C4-2B (cell line): ENCODE results near the gene ARAP1.

ENCODE experiments used
- H3K27ac ChIP-seq: fragments of 450-650 bp; 2 replicates; pipeline ENCODE4 v1.5.1; 2017
- ZFX ChIP-seq: fragments of 450-650 bp; IDR thresholded peaks from 2 replicates; pipeline ENCODE4 v1.6.1; 2017
- TF ChIP-seq, protein P1 (sequence below): fragments of 450-650 bp; conservative IDR thresholded peaks from 2 replicates; pipeline ENCODE4 v1.5.1; 2017; ENCODE audit warnings: mild to moderate bottlenecking

Gene ARAP1

DNA sequence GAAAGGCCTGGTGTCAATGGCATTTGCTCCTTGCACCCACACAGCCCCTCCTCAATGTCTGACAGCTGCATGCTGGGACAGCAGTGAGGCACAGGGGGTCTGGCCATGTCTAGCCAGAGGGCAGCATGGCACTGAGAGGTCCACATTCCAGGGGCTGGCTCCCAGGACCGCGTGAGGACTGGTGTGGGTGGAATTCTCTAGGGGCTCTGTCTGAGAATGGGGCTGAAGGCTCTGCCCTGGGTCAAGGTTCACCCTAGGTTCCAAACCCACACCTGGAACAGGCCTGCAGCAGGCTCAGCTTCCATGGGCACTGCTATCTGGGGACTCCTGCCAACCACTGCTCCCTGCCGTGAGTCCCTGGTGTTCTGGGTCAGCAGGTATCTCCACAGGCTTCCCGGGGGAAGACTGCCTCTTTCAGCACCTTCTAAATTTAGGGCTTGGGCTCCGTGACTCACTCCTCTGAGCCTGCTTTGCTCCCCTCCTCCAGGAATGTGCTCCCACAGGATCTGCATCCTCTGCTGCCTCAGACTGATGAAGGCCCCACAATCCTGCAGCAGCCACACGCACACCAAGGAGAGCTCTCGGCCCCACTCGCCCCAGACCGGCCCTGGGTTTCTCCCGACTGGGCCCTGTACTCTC is 37.4 kb upstream of the ARAP1 start:
- no peak for TF ChIP-seq ZFX
- TF ChIP-seq, protein P1, sequence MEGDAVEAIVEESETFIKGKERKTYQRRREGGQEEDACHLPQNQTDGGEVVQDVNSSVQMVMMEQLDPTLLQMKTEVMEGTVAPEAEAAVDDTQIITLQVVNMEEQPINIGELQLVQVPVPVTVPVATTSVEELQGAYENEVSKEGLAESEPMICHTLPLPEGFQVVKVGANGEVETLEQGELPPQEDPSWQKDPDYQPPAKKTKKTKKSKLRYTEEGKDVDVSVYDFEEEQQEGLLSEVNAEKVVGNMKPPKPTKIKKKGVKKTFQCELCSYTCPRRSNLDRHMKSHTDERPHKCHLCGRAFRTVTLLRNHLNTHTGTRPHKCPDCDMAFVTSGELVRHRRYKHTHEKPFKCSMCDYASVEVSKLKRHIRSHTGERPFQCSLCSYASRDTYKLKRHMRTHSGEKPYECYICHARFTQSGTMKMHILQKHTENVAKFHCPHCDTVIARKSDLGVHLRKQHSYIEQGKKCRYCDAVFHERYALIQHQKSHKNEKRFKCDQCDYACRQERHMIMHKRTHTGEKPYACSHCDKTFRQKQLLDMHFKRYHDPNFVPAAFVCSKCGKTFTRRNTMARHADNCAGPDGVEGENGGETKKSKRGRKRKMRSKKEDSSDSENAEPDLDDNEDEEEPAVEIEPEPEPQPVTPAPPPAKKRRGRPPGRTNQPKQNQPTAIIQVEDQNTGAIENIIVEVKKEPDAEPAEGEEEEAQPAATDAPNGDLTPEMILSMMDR = no peak
- no peak overlapping the region for H3K27ac ChIP-seq

DNA sequence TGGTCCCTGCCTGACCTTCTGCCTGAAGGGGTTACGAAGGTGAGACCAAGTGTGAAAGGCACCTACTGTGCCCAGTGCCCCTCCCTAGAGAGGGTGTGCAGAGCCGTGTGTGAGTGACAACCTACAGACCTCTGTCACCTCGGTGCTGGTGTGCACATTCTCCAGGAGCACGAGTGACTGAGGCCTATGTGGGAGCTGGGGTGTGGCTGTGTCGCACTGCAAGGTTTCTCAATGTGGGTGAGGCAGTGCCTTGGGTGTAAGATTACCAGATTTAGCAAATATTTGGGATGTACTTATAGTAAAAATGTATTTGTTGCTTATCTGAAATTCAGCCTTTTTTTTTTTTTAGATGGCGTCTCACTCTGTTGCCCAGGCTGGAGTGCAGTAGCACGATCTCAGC is 36.0 kb upstream of the ARAP1 start:
- no peak overlapping the region for H3K27ac ChIP-seq

DNA sequence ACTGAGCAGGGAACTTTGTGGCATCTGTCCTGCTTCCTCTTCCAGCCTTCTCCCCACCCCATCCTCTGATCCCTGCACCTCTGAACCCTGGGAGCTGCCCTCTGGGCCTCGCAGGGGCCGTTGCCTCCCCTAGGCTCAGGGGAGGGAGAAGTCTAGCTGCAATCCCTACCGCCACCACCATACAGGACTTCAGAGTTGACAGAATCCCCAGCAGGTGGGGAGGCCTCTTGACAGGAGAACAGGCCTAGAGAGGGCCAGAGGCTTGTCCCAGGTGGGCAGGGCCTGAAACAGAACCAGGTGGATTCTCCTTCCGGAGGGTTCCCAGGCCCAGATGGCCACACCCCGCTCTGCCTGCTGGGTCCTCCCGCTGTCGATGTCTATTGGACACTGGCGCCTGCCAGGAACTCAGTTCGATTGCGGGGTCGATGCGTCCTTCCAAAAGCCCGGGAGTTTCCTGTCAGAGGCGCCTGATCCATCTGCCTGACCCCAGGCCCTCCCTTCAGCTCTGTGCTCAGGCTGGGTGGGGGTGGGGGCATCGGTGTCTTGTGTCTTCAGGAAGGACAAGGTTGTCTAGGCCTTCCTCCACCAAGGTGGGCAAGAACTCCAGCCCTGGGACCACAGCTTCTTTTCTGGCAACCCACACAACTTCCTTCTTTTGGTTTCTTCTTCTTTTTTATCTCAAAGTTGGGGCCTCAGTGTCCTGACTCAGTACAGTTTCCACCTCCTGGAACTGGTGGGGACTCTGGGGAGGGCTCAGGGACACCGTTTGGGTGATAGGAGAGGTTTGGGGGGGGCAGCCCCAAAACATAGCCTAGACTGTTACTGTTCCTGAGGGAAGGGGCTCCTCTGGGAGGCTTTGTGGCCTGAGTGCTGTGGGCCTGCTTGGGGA is 35.3 kb upstream of the ARAP1 start:
- no peak for TF ChIP-seq ZFX
- TF ChIP-seq, protein P1 = no peak
- no peak overlapping the region; the same call in 1 of the 2 replicates for H3K27ac ChIP-seq

More for the DNA sequence above, 36.0 kb upstream of the ARAP1 start:
- TF ChIP-seq, protein P1 = no peak
- TF ChIP-seq ZFX = no peak

DNA sequence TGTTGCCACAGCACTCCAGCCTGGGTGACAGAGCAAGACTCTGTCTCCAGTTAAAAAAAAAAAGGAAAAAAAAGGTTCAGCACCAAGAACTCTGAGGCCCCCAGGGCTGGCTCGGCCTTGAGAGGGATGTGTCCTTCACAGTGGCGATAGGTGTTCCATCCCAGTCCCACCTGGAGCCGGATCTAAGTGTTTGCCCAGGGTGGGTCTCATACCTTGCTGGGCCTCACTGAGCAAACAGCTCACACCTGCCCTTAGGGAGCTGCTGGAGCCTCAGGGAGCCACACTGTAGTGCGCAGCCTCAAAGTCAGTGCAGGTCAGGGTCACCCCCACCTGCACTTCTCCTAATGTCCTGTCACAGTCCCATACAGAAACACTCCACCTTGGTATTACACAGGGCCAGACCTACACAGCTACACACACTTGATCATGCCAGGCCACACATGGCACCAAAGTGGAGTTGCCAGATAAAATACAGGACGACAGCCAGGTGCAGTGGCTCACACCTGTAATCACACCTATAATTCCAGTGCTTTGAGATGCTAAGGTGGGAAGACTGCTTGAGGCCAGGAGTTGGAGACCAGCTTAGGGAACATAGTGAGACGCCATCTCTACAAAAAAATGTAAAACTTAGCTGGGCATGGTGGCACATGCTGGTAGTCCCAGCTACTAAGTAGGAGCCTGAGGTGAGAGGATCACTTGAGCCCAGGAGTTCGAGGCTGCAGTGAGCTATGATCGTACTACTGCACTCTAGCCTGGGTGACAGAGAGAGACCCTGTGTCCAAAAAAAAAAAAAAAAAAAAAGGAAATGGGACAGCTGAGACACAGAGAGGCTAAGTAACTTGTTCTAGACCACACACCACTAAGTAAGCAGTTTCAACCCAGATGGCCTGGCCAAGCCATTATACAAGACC is 34.4 kb upstream of the ARAP1 start:
- peak overlapping the region; percentile 28 for H3K27ac ChIP-seq
- TF ChIP-seq, protein P1 = no peak
- TF ChIP-seq ZFX = no peak

DNA sequence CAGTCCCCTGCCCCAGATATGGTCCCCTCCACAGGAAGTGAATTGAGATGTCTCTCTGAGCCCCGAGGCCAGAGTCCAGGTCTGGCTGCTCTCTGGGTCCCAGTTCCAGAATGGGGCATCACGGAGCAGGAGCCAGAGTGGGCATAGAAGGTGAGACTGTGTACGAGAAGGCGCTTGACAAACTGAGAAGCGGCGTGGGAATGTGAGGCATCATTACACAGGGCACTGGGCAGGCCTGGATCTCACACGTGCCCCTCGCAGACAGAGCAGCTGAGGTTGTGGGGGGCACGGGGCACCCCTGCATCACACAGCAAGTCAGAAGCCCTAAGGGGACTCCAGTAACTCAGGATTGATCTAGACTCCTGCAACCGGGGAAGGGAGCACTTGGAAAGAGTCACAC is 32.5 kb upstream of the ARAP1 start:
- H3K27ac ChIP-seq = no peak overlapping the region
- TF ChIP-seq ZFX = no peak
- TF ChIP-seq, protein P1 = no peak

DNA sequence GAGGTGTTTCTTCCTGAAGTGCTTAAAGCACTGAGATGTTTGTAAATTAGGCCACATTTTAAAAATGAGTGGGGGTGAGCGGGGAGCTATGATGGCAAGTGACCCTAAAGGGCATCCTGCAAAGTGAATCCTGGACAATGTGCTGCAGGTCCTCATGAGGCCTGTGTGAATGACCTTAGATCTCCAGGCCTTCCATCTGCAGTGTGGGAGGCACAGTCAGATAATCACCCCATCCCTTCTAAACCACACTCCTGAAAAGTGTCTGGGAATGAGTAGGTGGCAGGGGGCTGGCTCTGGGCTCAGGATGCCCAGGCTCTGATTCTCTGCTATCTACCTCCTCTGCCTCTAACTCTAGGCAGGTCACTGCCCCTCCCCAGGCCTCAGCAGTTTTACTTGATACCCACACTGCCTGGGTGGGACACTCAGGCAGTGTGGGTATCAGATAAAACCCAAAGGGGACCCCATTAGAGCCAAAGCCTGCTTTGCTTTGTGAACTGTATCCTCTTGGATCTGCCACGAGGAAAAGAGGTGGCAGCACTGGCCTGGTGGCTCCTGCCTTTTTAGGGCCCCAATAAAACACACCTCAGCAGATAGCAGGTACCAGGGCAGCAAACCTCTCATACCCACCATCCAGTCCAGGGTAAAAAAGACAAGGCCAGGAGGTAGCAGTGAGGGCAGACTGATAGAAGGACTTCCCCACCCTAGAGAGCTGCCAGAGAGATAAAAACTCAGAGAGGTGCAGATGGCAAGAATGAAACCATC is 31.1 kb upstream of the ARAP1 start:
- H3K27ac ChIP-seq = no peak overlapping the region

More for the DNA sequence above, 31.1 kb upstream of the ARAP1 start:
- TF ChIP-seq, protein P1 = no peak
- no peak for TF ChIP-seq ZFX
